Measurements from ENCODE around the gene MED14. TPM values are rescaled to one million over a fixed set of nuclear protein-coding genes. Genes with fewer than 3 reads are reported as not detected.

MED14 gene
- 6.4 and 11.8 TPM in 2 replicates for total RNA-seq

GRCh38 chrX:40735325-40736169 lies at the start of gene MED14:
TSS of gene MED14 (minus strand) at chrX:40735542. CDS start at chrX:40735412, 130 bp downstream.

DNA sequence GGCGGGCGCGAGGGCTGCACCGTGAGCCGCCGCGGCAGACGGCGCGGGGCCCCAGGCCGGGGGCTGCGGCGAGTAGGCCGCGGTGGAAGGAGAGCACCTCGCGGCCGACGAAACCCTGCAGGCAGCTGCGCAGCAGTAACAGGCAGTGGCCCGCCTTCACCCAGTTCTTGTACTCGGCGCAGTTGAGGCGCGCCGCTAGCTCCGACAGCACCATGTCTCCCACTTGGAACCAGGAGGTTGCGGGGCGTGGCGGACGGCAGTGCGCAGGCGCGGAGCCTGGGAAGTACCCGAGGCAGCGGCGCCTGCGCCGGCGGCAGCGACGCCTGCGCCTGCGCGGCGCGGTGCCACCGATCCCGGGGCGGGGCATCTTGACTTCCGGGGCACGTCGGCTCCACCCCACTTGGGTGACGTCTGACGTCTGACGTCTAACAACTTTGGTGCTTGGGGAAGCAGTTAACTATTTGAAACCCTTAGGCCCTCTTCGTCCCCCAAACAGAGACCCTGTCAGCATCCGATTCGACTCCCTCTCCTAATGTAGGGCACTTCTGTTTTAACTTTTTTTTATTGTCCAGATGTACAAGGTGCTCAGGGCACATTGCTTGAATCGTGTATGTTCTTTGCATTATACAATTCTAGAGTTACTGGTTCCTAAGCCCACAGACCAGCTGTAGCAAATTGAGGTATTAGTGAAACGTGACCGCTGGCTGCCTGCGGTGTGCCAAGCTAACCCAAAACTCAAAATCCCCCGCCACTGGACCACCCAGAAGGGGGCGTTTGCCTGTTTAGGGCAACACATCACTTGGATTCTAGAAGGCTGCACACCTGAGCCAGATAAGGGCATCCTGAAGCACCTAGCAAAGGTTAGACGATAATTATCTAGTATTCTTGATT lies 87.8 kb downstream of the MED14 start, which contains the start of gene CXorf38:
CXorf38 (minus strand) TSS at position 255 of the 891 bp plus-strand sequence; CDS start at position 214, 41 bp downstream.

DNA sequence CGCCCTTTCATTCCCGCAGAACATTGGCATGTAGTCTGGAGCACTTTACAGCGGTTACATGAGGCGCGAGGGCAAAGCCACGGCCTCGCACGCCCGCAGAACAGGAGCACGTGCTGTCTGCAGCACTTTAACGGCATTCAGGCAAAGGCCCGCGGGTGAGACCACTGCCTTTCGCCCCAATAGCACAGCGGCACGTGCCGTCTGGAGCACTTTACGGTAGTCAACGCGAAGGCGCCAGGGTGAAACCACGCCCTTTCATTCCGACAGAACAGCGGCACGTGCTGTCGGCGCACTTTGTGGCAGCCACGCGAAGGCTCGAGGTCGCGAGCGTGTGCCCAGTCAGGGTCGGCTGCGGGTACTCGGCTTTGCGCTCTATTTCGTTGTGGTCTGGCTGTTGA lies 112.2 kb downstream of the MED14 start, which contains the start of gene MPC1L:
MPC1L (plus strand) TSS at position 290 of the 398 bp plus-strand sequence. CDS start 138 bp downstream, outside the sequence.

Other genes starting within 250 kb of the MED14 start
- gene ATP6AP2, start 154.6 kb downstream of the MED14 start, total RNA-seq: 142 and 204 TPM in 2 replicates
- not detected in 2 replicates for gene MPC1L, start 112.1 kb downstream of the MED14 start, total RNA-seq
- gene CXorf38, start 88.0 kb downstream of the MED14 start, total RNA-seq: 4.4 and 7.3 TPM in 2 replicates

Measured in bronchial smooth muscle cell (primary cell).